K562 (cell line): ENCODE results near the gene RBM20. TPM values are rescaled to one million over a fixed set of nuclear protein-coding genes. Genes with fewer than 3 reads are reported as not detected.

ENCODE experiments used
- E2F6 ChIP-seq, 2 experiments: IDR thresholded peaks; 2 replicates each; pipeline ENCODE4 v1.6.1; 2011; ENCODE audit warnings: borderline replicate concordance in 1 of 2, control low read depth in 1 of 2, low read depth in 1 of 2, low read length in 1 of 2, mild to moderate bottlenecking in 1 of 2, mixed read lengths in 1 of 2, moderate library complexity in 1 of 2; ENCODE audit not compliant: insufficient read depth in 1 of 2, insufficient read length in 1 of 2, poor library complexity in 1 of 2, severe bottlenecking in 1 of 2; ENCODE audit errors: extremely low read depth in 1 of 2
- EWSR1 ChIP-seq: fragments of 450-650 bp; IDR thresholded peaks from 2 replicates; pipeline ENCODE4 v1.6.1; 2018; ENCODE audit warnings: borderline replicate concordance, mild to moderate bottlenecking, low read depth, moderate library complexity; ENCODE audit not compliant: partially characterized antibody
- NFE2 ChIP-seq: IDR thresholded peaks from 2 replicates; pipeline ENCODE4 v1.6.1; 2014; ENCODE audit warnings: antibody characterized with exemption, low read depth
- SMARCE1 ChIP-seq: fragments of 450-650 bp; IDR thresholded peaks from 2 replicates; pipeline ENCODE4 v1.7.1; 2016; ENCODE audit warnings: mild to moderate bottlenecking
- SRSF3 ChIP-seq: fragments of 200-400 bp; formaldehyde crosslinking; IDR thresholded peaks from 2 replicates; pipeline ENCODE4 v1.6.1; 2016; ENCODE audit warnings: mild to moderate bottlenecking, low read length, moderate library complexity; ENCODE audit not compliant: insufficient read depth
- TFAM ChIP-seq: fragments of 250-450 bp; sonication (Bioruptor Pico); conservative IDR thresholded peaks from 2 replicates; pipeline ENCODE4 v1.5.0; 2021; ENCODE audit warnings: mild to moderate bottlenecking, moderate library complexity
- ZBTB40 ChIP-seq, 2 experiments: fragments of 450-650 bp in 1 of 2; sonication (generic) in 1 of 2; formaldehyde crosslinking in 1 of 2; IDR thresholded peaks; 2 replicates each; pipeline versions ENCODE4 v1.7.1 to v1.9.0; 2016 to 2022; ENCODE audit warnings: inconsistent platforms in 1 of 2, mild to moderate bottlenecking in 1 of 2, missing genetic modification reagents in 1 of 2
- ZMIZ1 ChIP-seq, 2 experiments: fragments of 150-350 bp in 1 of 2; IDR thresholded peaks; 2 replicates each; pipeline ENCODE4 v1.6.1; 2012 to 2016; ENCODE audit warnings: low read depth in 2 of 2, low read length in 2 of 2, mild to moderate bottlenecking in 1 of 2, moderate library complexity in 1 of 2
- ZNF253 ChIP-seq: fragments of 250-450 bp; sonication (Bioruptor Pico); conservative IDR thresholded peaks from 2 replicates; pipeline ENCODE4 v1.6.1; 2021; ENCODE audit warnings: mild to moderate bottlenecking
- ZNF766 ChIP-seq: fragments of 200-800 bp; sonication (Bioruptor generic); conservative IDR thresholded peaks from 2 replicates; pipeline ENCODE4 v1.6.1; 2016; ENCODE audit warnings: missing genetic modification characterization, missing compliant biosample characterization
- polyA plus RNA-seq, 8 experiments: library from polyadenylated mRNA; depleted of rRNA in 4 of 8; stranded (reverse) in 5 of 8; unstranded in 3 of 8; fragments of >200 nt; fragmentation: Nextera tagmentation in 2 of 8; fragmentation: Illumina TruSeq in 1 of 8; extraction: Ambion mirVana in 2 of 8; extraction: Trizol in 1 of 8; gene quantifications; 2 replicates each; pipeline versions ENCODE4 v1.2.1 to v1.2.3, GENCODE V29; 2011 to 2014; ENCODE audit warnings: inconsistent platforms in 1 of 8, missing spikeins in 1 of 8
- total RNA-seq, 7 experiments: library from RNA; depleted of rRNA in 6 of 7; stranded (reverse); fragments of >200 nt in 6 of 7; fragmentation: Illumina TruSeq in 2 of 7; extraction: Trizol in 2 of 7; gene quantifications; 2 replicates each; pipeline versions ENCODE4 v1.2.1 to v1.2.3, GENCODE V29; 2011 to 2021; ENCODE audit warnings: low replicate concordance in 1 of 7

The RBM20 gene
- total and polyA plus RNA-seq, 9 of the 15 experiments (the other 6 are each of a cell fraction or from before 2014, with no cell fraction given), result 0.63 to 5.7 (median 3.2) TPM

DNA sequence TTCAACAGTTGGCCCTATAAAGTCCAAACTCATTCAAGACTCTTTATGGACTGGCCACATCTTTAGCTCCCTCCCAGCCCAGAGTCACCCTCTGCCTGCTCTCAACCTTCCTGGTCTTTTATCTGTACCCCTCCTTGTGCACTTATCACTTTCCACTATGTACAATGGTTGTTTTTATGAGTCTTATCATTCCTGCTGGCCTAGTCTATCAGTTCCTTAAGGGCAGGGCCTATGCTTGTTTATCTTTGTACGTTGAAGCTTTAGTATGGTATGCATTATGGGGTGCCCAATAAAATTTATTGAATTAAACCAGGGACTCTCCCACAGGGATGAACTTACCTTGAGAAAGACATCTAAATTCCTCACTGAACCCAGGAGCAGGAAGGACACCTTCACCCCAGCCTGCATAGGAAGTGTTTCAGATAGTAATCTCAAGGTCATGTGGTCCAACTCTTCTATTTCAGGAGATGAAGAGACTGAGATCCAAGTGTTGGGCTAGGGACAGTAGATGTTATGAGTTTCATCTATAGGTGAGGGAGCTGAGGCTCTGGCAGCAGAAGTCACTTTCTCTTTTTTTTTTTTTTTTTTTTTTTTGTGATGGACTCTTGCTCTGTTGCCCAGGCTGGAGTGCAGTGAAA lies 214.3 kb downstream of the RBM20 start (continued):
- TF ChIP-seq ZBTB40 (IDR thresholded peaks at IDR 0.05) (no peak), ZBTB40 (CRISPR knock-in tag; IDR thresholded peaks at IDR 0.05) (no peak), NFE2 (no peak), EWSR1 (no peak), ZNF253 (CRISPR knock-in tag) (no peak), SRSF3 (no peak), TFAM (CRISPR knock-in tag) (no peak), SMARCE1 (peak; percentile 85), E2F6 (IDR thresholded peaks at IDR 0.05; ENCODE audit: borderline replicate concordance in 1 of 2, extremely low read depth in 1 of 2, insufficient read depth in 1 of 2, insufficient read length in 1 of 2, low read depth in 1 of 2, low read length in 1 of 2, poor library complexity in 1 of 2, severe bottlenecking in 1 of 2) (no peak), ZNF766 (CRISPR knock-in tag) (no peak; the same call in 1 of the 2 replicates), ZMIZ1 (IDR thresholded peaks at IDR 0.05; ENCODE audit: low read depth in 2 of 2, low read length in 2 of 2) (no peak)
